ENCODE measurements around the gene KRTAP20-3. TPM values are rescaled to one million over a fixed set of nuclear protein-coding genes. Genes with fewer than 3 reads are reported as not detected.

The KRTAP20-3 gene
- total RNA-seq, 4 donors from 2014 or later, result not detected

DNA sequence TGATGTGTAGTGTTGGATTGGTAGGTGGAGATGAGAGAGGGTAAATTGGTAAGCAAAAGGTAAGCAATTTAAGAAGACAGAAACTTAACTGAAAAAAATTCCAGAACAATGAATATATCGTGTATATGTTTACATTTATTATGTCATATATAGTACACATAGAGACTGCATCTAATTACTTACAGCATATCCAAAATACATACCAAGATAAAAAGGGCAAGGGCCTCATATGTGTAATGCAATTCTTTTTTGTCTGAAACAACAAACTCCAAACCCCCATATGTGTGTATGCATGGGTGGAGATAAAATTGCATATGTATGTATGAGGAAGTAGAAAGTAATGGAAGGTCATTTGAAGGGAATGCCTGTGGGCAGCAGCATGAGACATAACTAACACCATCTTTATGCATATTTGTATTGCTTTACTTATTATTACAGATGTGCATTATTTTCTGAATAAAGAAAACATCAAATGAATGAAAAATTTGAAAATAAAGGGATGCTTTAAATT, 4.3 kb downstream of the KRTAP20-3 start:
- TF ChIP-seq POLR2A (IDR thresholded peaks at IDR 0.05; ENCODE audit: low read depth) (no peak), POLR2AphosphoS5 (IDR thresholded peaks at IDR 0.05) (no peak), EP300 (IDR thresholded peaks at IDR 0.05) (no peak)
- TF ChIP-seq, protein P1, sequence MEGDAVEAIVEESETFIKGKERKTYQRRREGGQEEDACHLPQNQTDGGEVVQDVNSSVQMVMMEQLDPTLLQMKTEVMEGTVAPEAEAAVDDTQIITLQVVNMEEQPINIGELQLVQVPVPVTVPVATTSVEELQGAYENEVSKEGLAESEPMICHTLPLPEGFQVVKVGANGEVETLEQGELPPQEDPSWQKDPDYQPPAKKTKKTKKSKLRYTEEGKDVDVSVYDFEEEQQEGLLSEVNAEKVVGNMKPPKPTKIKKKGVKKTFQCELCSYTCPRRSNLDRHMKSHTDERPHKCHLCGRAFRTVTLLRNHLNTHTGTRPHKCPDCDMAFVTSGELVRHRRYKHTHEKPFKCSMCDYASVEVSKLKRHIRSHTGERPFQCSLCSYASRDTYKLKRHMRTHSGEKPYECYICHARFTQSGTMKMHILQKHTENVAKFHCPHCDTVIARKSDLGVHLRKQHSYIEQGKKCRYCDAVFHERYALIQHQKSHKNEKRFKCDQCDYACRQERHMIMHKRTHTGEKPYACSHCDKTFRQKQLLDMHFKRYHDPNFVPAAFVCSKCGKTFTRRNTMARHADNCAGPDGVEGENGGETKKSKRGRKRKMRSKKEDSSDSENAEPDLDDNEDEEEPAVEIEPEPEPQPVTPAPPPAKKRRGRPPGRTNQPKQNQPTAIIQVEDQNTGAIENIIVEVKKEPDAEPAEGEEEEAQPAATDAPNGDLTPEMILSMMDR (IDR thresholded peaks at IDR 0.05), result no peak
- no peak overlapping the region for H3K27ac ChIP-seq (replicated peaks in 1 of 4)
- intact Hi-C loops (cut with DNase I), result no loop called here
- WGBS, result 74% methylated on average over 1 of the region's 1 CpG
- H3K27me3 ChIP-seq, result no peaks in the 10 kb centered on the region
- no peak for DNase-seq (ENCODE audit: extremely low spot score)
- no peak overlapping the region for H3K4me3 ChIP-seq
- H3K36me3 ChIP-seq, result no peaks in the 10 kb centered on the region
- no peaks in the 10 kb centered on the region for H3K9me3 ChIP-seq
- no peaks in the 10 kb centered on the region for H3K4me1 ChIP-seq

DNA sequence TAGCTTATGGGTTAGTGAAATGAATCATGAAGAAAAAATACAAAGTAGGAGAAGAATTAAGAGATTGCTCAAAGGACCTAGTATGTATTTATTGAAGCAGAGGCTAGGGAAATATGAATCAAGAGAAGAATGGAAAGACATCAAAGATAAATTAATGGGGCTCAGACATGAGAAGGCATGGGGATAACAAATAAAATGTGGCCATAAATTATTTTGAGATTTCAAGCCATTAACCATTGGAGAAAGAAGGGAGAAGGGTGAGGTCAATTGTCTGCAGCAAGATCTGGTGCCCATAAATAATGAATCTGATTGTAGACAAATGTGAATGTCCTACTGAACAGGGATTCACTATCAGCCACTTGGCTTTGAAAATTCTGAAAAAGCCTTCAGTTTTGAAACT, 10.2 kb downstream of the KRTAP20-3 start:
- no peaks in the 10 kb centered on the region for H3K4me1 ChIP-seq
- no peak overlapping the region for H3K4me3 ChIP-seq
- TF ChIP-seq EP300 (IDR thresholded peaks at IDR 0.05) (no peak), POLR2A (IDR thresholded peaks at IDR 0.05; ENCODE audit: low read depth) (no peak), POLR2AphosphoS5 (IDR thresholded peaks at IDR 0.05) (no peak)
- TF ChIP-seq, protein P1 (IDR thresholded peaks at IDR 0.05), result no peak
- no peaks in the 10 kb centered on the region for H3K36me3 ChIP-seq
- no peak overlapping the region for H3K27ac ChIP-seq (replicated peaks in 1 of 4)
- no peak for DNase-seq (ENCODE audit: extremely low spot score)
- no peaks in the 10 kb centered on the region for H3K27me3 ChIP-seq
- intact Hi-C loops (cut with DNase I), result no loop called here
- H3K9me3 ChIP-seq, result no peaks in the 10 kb centered on the region

DNA sequence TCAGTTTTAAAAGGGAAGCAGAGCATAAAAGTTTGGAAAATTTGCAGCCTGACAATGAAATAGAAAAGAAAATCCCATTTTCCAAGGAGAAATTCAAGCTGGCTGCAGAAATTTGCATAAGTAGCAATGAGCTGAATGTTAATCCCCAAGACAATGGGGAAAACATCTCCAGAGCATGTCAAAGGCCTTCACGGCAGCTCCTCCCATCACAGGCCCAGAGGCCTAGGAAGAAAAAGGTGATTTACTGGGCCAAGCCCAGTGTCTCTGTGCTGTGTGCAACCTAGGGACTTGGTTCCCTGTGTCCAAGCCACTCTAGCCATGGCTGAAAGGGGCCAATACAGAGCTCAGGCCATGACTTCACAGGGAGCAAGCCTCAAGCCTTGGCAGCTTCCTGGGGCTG, 26.1 kb downstream of the KRTAP20-3 start:
- H3K4me1 ChIP-seq, result no peaks in the 10 kb centered on the region
- TF ChIP-seq, protein P1 (IDR thresholded peaks at IDR 0.05), result no peak
- TF ChIP-seq POLR2AphosphoS5 (IDR thresholded peaks at IDR 0.05), result no peak
- TF ChIP-seq EP300 (IDR thresholded peaks at IDR 0.05), result no peak
- intact Hi-C loops (cut with DNase I), result no loop called here
- H3K27ac ChIP-seq (replicated peaks in 1 of 4), result no peak overlapping the region
- DNase-seq (ENCODE audit: extremely low spot score), result no peak
- H3K9me3 ChIP-seq, result no peaks in the 10 kb centered on the region
- H3K36me3 ChIP-seq, result no peaks in the 10 kb centered on the region
- no peaks in the 10 kb centered on the region for H3K27me3 ChIP-seq
- H3K4me3 ChIP-seq, result no peak overlapping the region
- 91% methylated on average over 1 of the region's 1 CpG for WGBS

DNA sequence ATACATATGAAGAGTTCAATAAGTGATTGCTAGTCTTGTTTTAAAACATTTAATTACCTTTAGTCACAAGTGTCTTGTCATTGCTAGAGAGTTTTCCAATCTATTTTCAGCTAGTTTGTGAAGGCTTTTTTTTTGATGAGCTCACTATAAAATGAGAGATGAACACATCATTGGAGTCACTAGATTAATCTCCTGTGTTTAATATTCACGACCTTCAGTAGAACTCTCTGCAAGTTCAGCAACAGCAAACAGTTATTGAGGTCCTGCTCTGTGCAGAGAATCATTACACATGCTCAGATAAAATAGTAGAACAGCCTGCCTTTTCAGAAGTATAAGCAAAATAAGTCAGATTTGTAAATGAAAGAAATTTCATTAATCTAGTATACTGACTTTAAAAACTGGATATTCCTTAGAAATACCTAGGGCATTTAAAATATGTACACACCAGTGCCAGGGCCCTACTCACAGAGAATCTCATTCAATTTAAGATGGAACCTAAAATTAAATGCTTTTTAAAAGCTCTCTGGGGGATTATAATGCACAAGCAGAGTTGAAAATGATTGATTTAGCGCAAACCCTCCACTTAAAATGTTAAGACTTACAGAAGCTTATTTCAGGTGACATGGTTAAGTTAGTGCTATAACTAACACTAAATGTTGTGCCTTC, 30.5 kb downstream of the KRTAP20-3 start:
- Histone ChIP-seq H3K27ac (replicated peaks in 1 of 4) (no peak overlapping the region), H3K36me3 (no peaks in the 10 kb centered on the region), H3K4me1 (no peaks in the 10 kb centered on the region), H3K9me3 (peaks cover 0 to 5% (median 0%) of the 10 kb centered on the region in 4 donors), H3K4me3 (no peak overlapping the region), H3K27me3 (no peaks in the 10 kb centered on the region)
- intact Hi-C loops (cut with DNase I), result no loop called here
- no peak for DNase-seq (ENCODE audit: extremely low spot score)
- TF ChIP-seq, protein P1 (IDR thresholded peaks at IDR 0.05), result no peak
- TF ChIP-seq POLR2A (IDR thresholded peaks at IDR 0.05; ENCODE audit: low read depth) (no peak), POLR2AphosphoS5 (IDR thresholded peaks at IDR 0.05) (no peak), EP300 (IDR thresholded peaks at IDR 0.05) (no peak)
- 73% methylated on average over 2 of the region's 2 CpGs for WGBS

DNA sequence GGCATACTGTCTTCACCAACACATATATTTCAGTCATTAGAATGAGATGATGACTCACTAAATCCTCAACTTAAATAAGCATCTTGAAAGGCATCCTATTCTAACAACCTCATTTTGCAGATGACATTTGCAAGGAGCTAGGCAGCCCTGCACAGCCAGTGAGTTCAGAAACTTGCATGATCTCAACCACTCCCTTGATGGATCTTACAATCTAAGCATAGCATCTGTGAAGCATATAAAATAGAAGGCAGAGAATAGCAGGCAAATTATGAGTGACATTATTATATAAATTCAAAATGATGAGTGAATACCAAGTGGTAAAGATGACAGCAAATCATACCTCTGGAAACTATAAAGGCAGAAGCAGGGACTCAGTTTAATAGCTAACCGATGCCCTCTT, 31.6 kb downstream of the KRTAP20-3 start:
- TF ChIP-seq EP300 (IDR thresholded peaks at IDR 0.05), result no peak
- TF ChIP-seq, protein P1 (IDR thresholded peaks at IDR 0.05), result no peak
- no peak for TF ChIP-seq POLR2A (IDR thresholded peaks at IDR 0.05; ENCODE audit: low read depth)
- no peak for TF ChIP-seq POLR2AphosphoS5 (IDR thresholded peaks at IDR 0.05)
- WGBS, result 70% methylated on average over 1 of the region's 1 CpG
- H3K4me3 ChIP-seq, result no peak overlapping the region
- H3K4me1 ChIP-seq, result no peaks in the 10 kb centered on the region
- H3K9me3 ChIP-seq, result peaks cover 0 to 5% (median 0%) of the 10 kb centered on the region in 4 donors
- no peaks in the 10 kb centered on the region for H3K27me3 ChIP-seq
- no peak for DNase-seq (ENCODE audit: extremely low spot score)
- no peak overlapping the region for H3K27ac ChIP-seq (replicated peaks in 1 of 4)
- H3K36me3 ChIP-seq, result no peaks in the 10 kb centered on the region
- intact Hi-C loops (cut with DNase I), result no loop called here
